ENCODE results near the gene HS3ST4. TPM values are rescaled to one million over a fixed set of nuclear protein-coding genes. Genes with fewer than 3 reads are reported as not detected.

The HS3ST4 gene
- total RNA-seq, 1 donor from 2014 or later = 3.6 TPM

- no peaks in the 10 kb centered on the region for H3K36me3 Mint-ChIP-seq
- H3K9me3 Mint-ChIP-seq = no peaks in the 10 kb centered on the region
- no peak overlapping the region for H3K27ac Mint-ChIP-seq
- no peak overlapping the region for H3K4me3 Mint-ChIP-seq
- no peaks in the 10 kb centered on the region for H3K4me1 Mint-ChIP-seq (ENCODE audit: unreplicated experiment)
- peaks cover 3% of the 10 kb centered on the region for H3K27me3 Mint-ChIP-seq
- no peak for TF ChIP-seq CTCF (conservative IDR thresholded peaks at IDR 0.05)
- no peak for DNase-seq (ENCODE audit: extremely low spot score, unreplicated experiment)
Measured at GRCh38 chr16:25783226-25783625, 91.5 kb downstream of the HS3ST4 start.

- Mint-ChIP-seq H3K4me1 (ENCODE audit: unreplicated experiment) (no peaks in the 10 kb centered on the region), H3K9me3 (no peaks in the 10 kb centered on the region), H3K27me3 (peaks cover 3% of the 10 kb centered on the region), H3K36me3 (no peaks in the 10 kb centered on the region), H3K4me3 (no peak overlapping the region), H3K27ac (no peak overlapping the region)
- no peak for DNase-seq (ENCODE audit: extremely low spot score, unreplicated experiment)
- TF ChIP-seq CTCF (conservative IDR thresholded peaks at IDR 0.05) = no peak
Measured at GRCh38 chr16:25785361-25785760, 93.6 kb downstream of the HS3ST4 start.

- H3K27me3 Mint-ChIP-seq = peaks cover 3% of the 10 kb centered on the region
- no peak for TF ChIP-seq CTCF (conservative IDR thresholded peaks at IDR 0.05)
- no peak overlapping the region for H3K4me3 Mint-ChIP-seq
- H3K4me1 Mint-ChIP-seq (ENCODE audit: unreplicated experiment) = no peaks in the 10 kb centered on the region
- no peak for DNase-seq (ENCODE audit: extremely low spot score, unreplicated experiment)
- no peaks in the 10 kb centered on the region for H3K9me3 Mint-ChIP-seq
- no peak overlapping the region for H3K27ac Mint-ChIP-seq
- no peaks in the 10 kb centered on the region for H3K36me3 Mint-ChIP-seq
Measured at GRCh38 chr16:25786748-25787147, 95.0 kb downstream of the HS3ST4 start.

- no peak for TF ChIP-seq CTCF (conservative IDR thresholded peaks at IDR 0.05)
- Mint-ChIP-seq H3K4me3 (no peak overlapping the region), H3K27ac (no peak overlapping the region), H3K4me1 (ENCODE audit: unreplicated experiment) (no peaks in the 10 kb centered on the region), H3K27me3 (no peaks in the 10 kb centered on the region), H3K9me3 (no peaks in the 10 kb centered on the region), H3K36me3 (no peaks in the 10 kb centered on the region)
- no peak for DNase-seq (ENCODE audit: extremely low spot score, unreplicated experiment)
Measured at GRCh38 chr16:25788637-25789036, 96.9 kb downstream of the HS3ST4 start.

- no peaks in the 10 kb centered on the region for H3K36me3 Mint-ChIP-seq
- peaks cover 3% of the 10 kb centered on the region for H3K27me3 Mint-ChIP-seq
- DNase-seq (ENCODE audit: extremely low spot score, unreplicated experiment) = no peak
- no peaks in the 10 kb centered on the region for H3K4me1 Mint-ChIP-seq (ENCODE audit: unreplicated experiment)
- H3K4me3 Mint-ChIP-seq = no peak overlapping the region
- TF ChIP-seq CTCF (conservative IDR thresholded peaks at IDR 0.05) = no peak
- no peaks in the 10 kb centered on the region for H3K9me3 Mint-ChIP-seq
- H3K27ac Mint-ChIP-seq = no peak overlapping the region
Measured at GRCh38 chr16:25796239-25796638, 104.5 kb downstream of the HS3ST4 start.

- Mint-ChIP-seq H3K4me3 (no peak overlapping the region), H3K4me1 (ENCODE audit: unreplicated experiment) (no peaks in the 10 kb centered on the region), H3K27ac (no peak overlapping the region), H3K9me3 (no peaks in the 10 kb centered on the region), H3K27me3 (peaks cover 3% of the 10 kb centered on the region), H3K36me3 (no peaks in the 10 kb centered on the region)
- DNase-seq (ENCODE audit: extremely low spot score, unreplicated experiment) = no peak
- TF ChIP-seq CTCF (conservative IDR thresholded peaks at IDR 0.05) = no peak
Measured at GRCh38 chr16:25798065-25798464, 106.3 kb downstream of the HS3ST4 start.

Data from type B pancreatic cell (in vitro differentiated cells).